ENCODE measurements around the gene CCT3. TPM values are rescaled to one million over a fixed set of nuclear protein-coding genes. Genes with fewer than 3 reads are reported as not detected.

The CCT3 gene
- total and polyA plus RNA-seq, 10 of the 15 experiments (the other 5 are each of a cell fraction or from before 2014, with no cell fraction given), result 319 to 585 (median 427) TPM

DNA sequence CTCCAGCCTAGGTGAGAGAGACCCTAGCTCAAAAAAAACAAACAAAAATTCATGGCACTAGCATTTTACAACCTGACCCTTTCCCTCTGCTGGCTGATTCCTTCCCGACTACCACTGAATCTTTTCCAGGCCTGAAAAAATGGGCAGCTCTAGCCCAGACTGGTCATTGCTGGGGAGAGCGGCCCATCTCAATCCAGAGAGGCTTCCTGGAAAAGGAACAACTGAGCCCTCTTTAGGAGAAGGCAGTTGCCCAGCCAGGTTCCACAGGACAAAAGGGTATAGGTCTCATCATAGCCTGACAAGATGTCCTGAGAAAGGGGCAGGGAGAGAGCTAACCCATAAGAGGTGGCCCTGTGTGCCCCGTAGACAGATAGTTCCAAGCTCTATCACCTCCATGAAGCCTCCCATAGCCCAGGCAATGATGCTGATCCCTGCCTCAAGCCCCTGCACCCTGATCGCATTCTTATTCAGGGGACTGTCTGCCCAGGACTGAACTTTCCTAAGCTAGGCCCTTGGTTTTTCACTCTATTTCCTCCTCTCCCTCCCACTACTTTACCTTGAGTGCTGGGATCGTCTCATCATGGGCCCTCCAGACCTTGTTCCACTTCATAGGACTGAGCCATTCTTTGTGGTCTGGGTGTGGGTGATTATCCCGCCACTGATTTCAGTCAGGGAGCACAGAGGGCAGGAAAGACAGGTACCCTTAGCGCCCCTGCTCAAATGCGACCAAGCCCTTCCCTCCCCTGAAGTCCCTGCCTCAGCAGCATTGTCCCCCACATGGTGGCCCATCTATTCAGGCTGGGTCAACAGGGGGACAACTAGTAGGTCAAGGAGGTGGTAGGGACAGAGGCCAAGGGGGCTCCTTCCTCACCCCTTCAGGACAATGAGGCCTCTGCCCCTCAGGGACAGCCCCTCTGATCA, 49.1 kb upstream of the CCT3 start:
- TF ChIP-seq MYC (IDR thresholded peaks at IDR 0.05; ENCODE audit: insufficient read depth, insufficient read length, insufficient replicate concordance, low read length, severe bottlenecking), result no peak
- no peak for TF ChIP-seq SMC3 (IDR thresholded peaks at IDR 0.05; ENCODE audit: borderline replicate concordance, low read length)
- TF ChIP-seq HDAC2 (IDR thresholded peaks at IDR 0.05), result no peak
- TF ChIP-seq, protein P1, sequence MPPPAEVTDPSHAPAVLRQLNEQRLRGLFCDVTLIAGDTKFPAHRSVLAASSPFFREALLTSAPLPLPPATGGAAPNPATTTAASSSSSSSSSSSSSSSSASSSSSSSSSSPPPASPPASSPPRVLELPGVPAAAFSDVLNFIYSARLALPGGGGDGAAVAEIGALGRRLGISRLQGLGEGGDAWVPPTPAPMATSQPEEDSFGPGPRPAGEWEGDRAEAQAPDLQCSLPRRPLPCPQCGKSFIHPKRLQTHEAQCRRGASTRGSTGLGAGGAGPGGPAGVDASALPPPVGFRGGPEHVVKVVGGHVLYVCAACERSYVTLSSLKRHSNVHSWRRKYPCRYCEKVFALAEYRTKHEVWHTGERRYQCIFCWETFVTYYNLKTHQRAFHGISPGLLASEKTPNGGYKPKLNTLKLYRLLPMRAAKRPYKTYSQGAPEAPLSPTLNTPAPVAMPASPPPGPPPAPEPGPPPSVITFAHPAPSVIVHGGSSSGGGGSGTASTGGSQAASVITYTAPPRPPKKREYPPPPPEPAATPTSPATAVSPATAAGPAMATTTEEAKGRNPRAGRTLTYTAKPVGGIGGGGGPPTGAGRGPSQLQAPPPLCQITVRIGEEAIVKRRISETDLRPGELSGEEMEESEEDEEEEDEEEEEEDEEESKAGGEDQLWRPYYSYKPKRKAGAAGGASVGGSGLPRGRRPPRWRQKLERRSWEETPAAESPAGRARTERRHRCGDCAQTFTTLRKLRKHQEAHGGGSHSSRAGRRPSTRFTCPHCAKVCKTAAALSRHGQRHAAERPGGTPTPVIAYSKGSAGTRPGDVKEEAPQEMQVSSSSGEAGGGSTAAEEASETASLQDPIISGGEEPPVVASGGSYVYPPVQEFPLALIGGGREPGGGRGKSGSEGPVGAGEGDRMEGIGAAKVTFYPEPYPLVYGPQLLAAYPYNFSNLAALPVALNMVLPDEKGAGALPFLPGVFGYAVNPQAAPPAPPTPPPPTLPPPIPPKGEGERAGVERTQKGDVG (CRISPR knock-in tag; IDR thresholded peaks at IDR 0.05), result no peak
- TF ChIP-seq FOXK2 (IDR thresholded peaks at IDR 0.05), result no peak
- TF ChIP-seq PML (IDR thresholded peaks at IDR 0.05; ENCODE audit: low read length), result no peak
- TF ChIP-seq CEBPB (IDR thresholded peaks at IDR 0.05; ENCODE audit: borderline replicate concordance in 1 of 2, low read depth in 2 of 2, low read length in 2 of 2), result no peak
- TF ChIP-seq TCF12 (IDR thresholded peaks at IDR 0.05; ENCODE audit: low read depth, low read length), result no peak
- TF ChIP-seq TCF3 (IDR thresholded peaks at IDR 0.05; ENCODE audit: borderline replicate concordance, insufficient read depth, low read depth, low read length), result no peak
- H3K79me2 ChIP-seq (ENCODE audit: control insufficient read depth, insufficient read depth, low read length), result no peaks in the 10 kb centered on the region
- in situ Hi-C loops (cut with MboI) (loop anchor here (5.0 kb wide), 1 partner anchor 220 kb away; no protein-coding TSS in a partner anchor), intact Hi-C loops (cut with micrococcal nuclease; ENCODE audit: unreplicated experiment) (no loop called here)
- ChIA-PET CTCF (interaction anchor here (0.6 to 7.8 kb wide), 23 partner anchors 11 to 1961 kb away, joined by 3 to 468 read pairs (median 7); no protein-coding TSS in a partner anchor), RAD21 (ENCODE audit: unreplicated experiment) (interaction anchor here (0.6 to 6.3 kb wide), 9 partner anchors 32 to 236 kb away, joined by 3 to 162 read pairs (median 6); partner anchors contain the start of gene NAXE), SMC1A (ENCODE audit: uncharacterized antibody, unreplicated experiment) (interaction anchor here (0.6 to 5.4 kb wide), 15 partner anchors 8 to 193 kb away, joined by 3 to 149 read pairs (median 5); partner anchors contain the start of gene TTC24), POLR2A (no interaction called here)
- DNase-seq (ENCODE audit: low read depth, low spot score), result no peak
- H2AFZ ChIP-seq (ENCODE audit: control insufficient read depth, low read depth, low read length), result no peak overlapping the region
- BruUV-seq (replicated peaks), result no TSS peak
- no peaks in the 10 kb centered on the region for H3K9me3 ChIP-seq (replicated peaks; ENCODE audit: control insufficient read depth, insufficient read depth, low read length)
- H4K20me1 ChIP-seq (ENCODE audit: control insufficient read depth, insufficient read depth), result no peaks in the 10 kb centered on the region
- ATAC-seq, result no peak
- no peak overlapping the region for H3K4me3 ChIP-seq
- 67% methylated on average over 8 of the region's 8 CpGs for WGBS (ENCODE audit: insufficient coverage, insufficient replicate concordance, low lambda C conversion rate, missing lambda C conversion rate)
- no peak overlapping the region for H3K9ac ChIP-seq (ENCODE audit: control insufficient read depth, insufficient read depth, low read length)
- H3K4me2 ChIP-seq (ENCODE audit: control insufficient read depth, insufficient read depth), result no peak overlapping the region
- no peak overlapping the region for H3K27ac ChIP-seq (ENCODE audit: control insufficient read depth, insufficient read depth)
- H3K36me3 ChIP-seq (ENCODE audit: control insufficient read depth in 2 of 2, insufficient read depth in 2 of 2, low read length in 1 of 2), result no peaks in the 10 kb centered on the region
- no peak for FAIRE-seq
- no peaks in the 10 kb centered on the region for H3K4me1 ChIP-seq (ENCODE audit: control insufficient read depth, insufficient read depth, low read length)
- H3K27me3 ChIP-seq (replicated peaks in 1 of 2; ENCODE audit: control insufficient read depth in 2 of 2, insufficient read depth in 2 of 2, low read length in 1 of 2), result peaks cover 6 to 11% of the 10 kb centered on the region in 2 experiments

All from GM12878 (cell line).